A549 treated with Hydrocortisone at 1 μM for 4 hours (cell line): ENCODE data around the gene CSTF3. TPM values are rescaled to one million over a fixed set of nuclear protein-coding genes. Genes with fewer than 3 reads are reported as not detected.

ENCODE experiments used
- total RNA-seq: library from RNA; stranded (reverse); fragments of 200-300 nt; extraction: Qiagen RNA extraction; gene quantifications from 5 replicates; pipeline ENCODE4 v1.2.3, GENCODE V29; 2022

Gene CSTF3
- 25.2 to 32.0 TPM (median 27.1 TPM) in 5 replicates for total RNA-seq

GRCh38 chr11:33161120-33162005 lies at the start of gene CSTF3:
TSS of gene CSTF3 (minus strand) at chr11:33161480. CDS start at chr11:33161325, 155 bp downstream.

DNA sequence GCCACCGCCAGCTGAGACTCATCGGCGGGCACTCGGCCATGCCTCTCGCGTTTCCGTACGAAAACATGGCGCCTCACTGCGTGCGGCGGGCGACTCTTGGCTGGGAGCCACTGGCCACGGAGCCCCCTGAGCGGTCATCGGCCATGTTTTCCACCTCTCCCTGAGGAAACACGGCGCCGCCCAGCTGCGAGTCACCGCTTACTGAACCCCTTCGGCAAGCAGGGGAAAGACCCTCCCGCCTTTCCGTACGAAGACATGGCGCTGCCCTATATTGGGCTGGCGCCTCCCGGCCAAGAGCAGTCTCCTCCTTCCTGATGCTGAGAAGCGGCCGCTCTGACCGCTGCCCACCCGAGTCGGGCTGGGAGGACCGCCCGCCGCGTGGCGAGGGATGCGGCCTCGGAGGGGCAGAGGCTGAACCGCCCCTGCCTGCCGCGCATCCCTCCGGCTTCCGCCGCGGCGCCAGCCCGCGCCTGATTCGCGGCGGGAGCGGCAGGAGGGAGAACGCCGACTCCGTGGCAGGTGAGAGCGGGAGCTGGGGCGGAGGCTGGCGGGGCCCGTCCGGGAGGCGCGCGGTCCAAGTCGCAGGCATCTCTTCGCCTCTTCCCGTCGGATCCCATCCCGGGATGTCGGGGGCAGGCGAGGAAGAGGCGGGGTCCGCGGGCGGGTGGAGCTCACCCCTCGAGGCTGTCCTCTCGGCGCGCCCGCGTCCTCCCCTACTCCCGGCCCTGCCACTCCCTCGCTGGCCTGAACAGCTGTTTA lies 121.8 kb downstream of the CSTF3 start, which contains the start of gene TCP11L1:
Gene TCP11L1, plus strand, starts transcription at position 299 of the 759 bp plus-strand sequence. CDS start 4,202 bp downstream, outside the sequence.

Other genes with a start within 250 kb of the CSTF3 start
- 6.5 to 9.0 TPM (median 7.3 TPM) in 5 replicates for gene DEPDC7, start 145.6 kb downstream of the CSTF3 start, total RNA-seq
- 18.9 to 31.4 TPM (median 23.4 TPM) in 5 replicates for gene TCP11L1, start 121.9 kb downstream of the CSTF3 start, total RNA-seq
- gene HIPK3, start 95.9 kb upstream of the CSTF3 start, total RNA-seq: 11.7 to 19.4 TPM (median 16.8 TPM) in 5 replicates
- gene KIAA1549L, start 214.6 kb upstream of the CSTF3 start, total RNA-seq: 5.3 to 9.6 TPM (median 9.0 TPM) in 5 replicates